Measurements from ENCODE around the gene TXNRD2. TPM values are rescaled to one million over a fixed set of nuclear protein-coding genes. Genes with fewer than 3 reads are reported as not detected.

The TXNRD2 gene
- total RNA-seq, 1 experiment from 2014 or later: 19.7 TPM

GRCh38 chr22:19870153-19871022 is 71.2 kb downstream of the TXNRD2 start:
- no TSS peak for BruUV-seq (replicated peaks)
- POLR2A ChIA-PET: no interaction called here
- no peak for ATAC-seq

More at GRCh38 chr22:19870153-19871022, 71.2 kb downstream of the TXNRD2 start:
- Histone ChIP-seq H3K27me3 (ENCODE audit: insufficient read depth, low read length) (no peaks in the 10 kb centered on the region), H2AFZ (ENCODE audit: low read depth, low read length, poor library complexity, severe bottlenecking) (no peak overlapping the region), H3K4me2 (ENCODE audit: low read length) (no peak overlapping the region), H3K9me2 (ENCODE audit: insufficient read depth) (no peaks in the 10 kb centered on the region), H3K36me3 (ENCODE audit: control insufficient read depth in 1 of 2, insufficient read depth in 2 of 2, low read length in 2 of 2) (no peaks in the 10 kb centered on the region), H3K4me1 (ENCODE audit: control insufficient read depth in 1 of 2, insufficient read depth in 2 of 2, low read length in 2 of 2) (no peaks in the 10 kb centered on the region), H3K4me3 (replicated peaks in 1 of 2; ENCODE audit: low read depth in 1 of 2, low read length in 2 of 2) (no peak overlapping the region), H3K9ac (ENCODE audit: low read length) (no peak overlapping the region), H3K79me2 (ENCODE audit: insufficient read depth, low read length) (no peaks in the 10 kb centered on the region), H4K20me1 (ENCODE audit: insufficient read depth) (no peaks in the 10 kb centered on the region), H3K9me3 (ENCODE audit: control insufficient read depth in 1 of 2, insufficient read depth in 1 of 2, low read depth in 1 of 2, low read length in 2 of 2) (no peaks in the 10 kb centered on the region), H3K27ac (ENCODE audit: low read depth, low read length) (no peak overlapping the region)
- intact Hi-C loops (cut with micrococcal nuclease): no loop called here
- no peak for DNase-seq (ENCODE audit: low read depth, low spot score)
- ChIA-PET RAD21 (ENCODE audit: low non-redundant PET in 1 of 2, low total read pairs in 2 of 2, uncharacterized antibody in 2 of 2, unreplicated experiment in 2 of 2) (no interaction called here), CTCF (no interaction called here)
- TF ChIP-seq POLR2AphosphoS5 (IDR thresholded peaks at IDR 0.05; ENCODE audit: low read depth, low read length) (no peak), SP1 (IDR thresholded peaks at IDR 0.05; ENCODE audit: low read depth) (no peak), MAX (IDR thresholded peaks at IDR 0.05) (no peak), SRF (IDR thresholded peaks at IDR 0.05; ENCODE audit: low read depth) (no peak), ATF3 (IDR thresholded peaks at IDR 0.05) (no peak), ZFX (IDR thresholded peaks at IDR 0.05) (no peak), JUND (IDR thresholded peaks at IDR 0.05) (no peak), REST (IDR thresholded peaks at IDR 0.05; ENCODE audit: low read depth) (no peak), RAD21 (IDR thresholded peaks at IDR 0.05; ENCODE audit: low read depth) (no peak), POLR2A (IDR thresholded peaks at IDR 0.05; ENCODE audit: borderline replicate concordance, extremely low read depth, insufficient read depth, insufficient read length) (no peak), SIN3A (IDR thresholded peaks at IDR 0.05; ENCODE audit: low read depth) (no peak), CBX3 (IDR thresholded peaks at IDR 0.05; ENCODE audit: low read depth) (no peak), YY1 (IDR thresholded peaks at IDR 0.05; ENCODE audit: extremely low read depth, insufficient replicate concordance, low read depth, low read length) (no peak), CEBPB (IDR thresholded peaks at IDR 0.05; ENCODE audit: low read depth) (no peak)

Measured in HCT116 (cell line).